Fibroblast of the aortic adventitia (primary cell): ENCODE data around the gene ZC3H6. TPM values are rescaled to one million over a fixed set of nuclear protein-coding genes. Genes with fewer than 3 reads are reported as not detected.

Experiments
- DNase-seq: peaks from one replicate; pipeline ENCODE4 v3.0.0-alpha.2; 2010; ENCODE audit warnings: low read depth
- H3K4me3 ChIP-seq: 2 replicates; pipeline ENCODE4 v1.5.1; 2011; ENCODE audit warnings: low read depth, mild to moderate bottlenecking, control low read depth, low read length, moderate library complexity
- CTCF ChIP-seq: IDR thresholded peaks from 2 replicates; pipeline ENCODE4 v1.5.1; 2011; ENCODE audit warnings: mild to moderate bottlenecking, low read length, control low read depth, inconsistent platforms; ENCODE audit not compliant: insufficient read depth
- total RNA-seq: library from RNA; depleted of rRNA; stranded (reverse); fragments of >200 nt; gene quantifications from 2 replicates; pipeline ENCODE4 v1.2.3, GENCODE V29; 2012; ENCODE audit warnings: low replicate concordance

The ZC3H6 gene
- total RNA-seq, 1 donor: 7.5 TPM

GRCh38 chr2:112318515-112318914 lies 43.1 kb downstream of the ZC3H6 start:
- no peak for TF ChIP-seq CTCF
- H3K4me3 ChIP-seq: no peak overlapping the region
- no peak for DNase-seq

- DNase-seq: peak; percentile 58
- no peak overlapping the region for H3K4me3 ChIP-seq
- TF ChIP-seq CTCF: no peak
Measured at GRCh38 chr2:112321375-112322320, 46.3 kb downstream of the ZC3H6 start.

GRCh38 chr2:112322919-112323318 lies 47.5 kb downstream of the ZC3H6 start:
- no peak for DNase-seq
- no peak overlapping the region for H3K4me3 ChIP-seq
- TF ChIP-seq CTCF: no peak

- no peak for TF ChIP-seq CTCF
- no peak overlapping the region for H3K4me3 ChIP-seq
- no peak for DNase-seq
Measured at GRCh38 chr2:112332123-112332696, 56.8 kb downstream of the ZC3H6 start.

- H3K4me3 ChIP-seq: no peak overlapping the region
- TF ChIP-seq CTCF: no peak
- DNase-seq: no peak
Measured at GRCh38 chr2:112335600-112335999, 60.2 kb downstream of the ZC3H6 start.

GRCh38 chr2:112339986-112340385 lies 64.6 kb downstream of the ZC3H6 start:
- H3K4me3 ChIP-seq: no peak overlapping the region
- no peak for DNase-seq
- TF ChIP-seq CTCF: no peak
